Lung (tissue), 12 donors: ENCODE data around the gene PPIP5K2. TPM values are rescaled to one million over a fixed set of nuclear protein-coding genes. Genes with fewer than 3 reads are reported as not detected.

ENCODE experiments used
- ATAC-seq: fragments of 200-7000 bp; cut with Tn5 transposase; one replicate; pipeline ENCODE4 v1.9.1; 2020; ENCODE audit warnings: moderate number of reproducible peaks; ENCODE audit not compliant: insufficient read depth, low FRiP score
- DNase-seq, 3 donors: peaks; one replicate each; pipeline ENCODE4 v3.0.0-alpha.2; 2013 to 2017
- H3K27ac ChIP-seq, 2 donors: one replicate each; pipeline ENCODE4 v1.5.1; 2013; ENCODE audit warnings: mild to moderate bottlenecking in 2 of 2, moderate library complexity in 2 of 2, control low read depth in 1 of 2, inconsistent platforms in 1 of 2, low read depth in 1 of 2, low read length in 1 of 2
- H3K27me3 ChIP-seq, 3 donors: one replicate each; pipeline ENCODE4 v1.5.1; 2013; ENCODE audit warnings: low read length in 2 of 3; ENCODE audit not compliant: control insufficient read depth in 3 of 3, insufficient read depth in 3 of 3
- H3K36me3 ChIP-seq, 4 donors: one replicate each; pipeline ENCODE4 v1.5.1; 2013; ENCODE audit warnings: low read length in 4 of 4, mild to moderate bottlenecking in 1 of 4, moderate library complexity in 1 of 4; ENCODE audit not compliant: control insufficient read depth in 4 of 4, insufficient read depth in 4 of 4
- H3K4me1 ChIP-seq, 5 donors: one replicate each; pipeline ENCODE4 v1.5.1; 2013; ENCODE audit warnings: low read length in 5 of 5, mild to moderate bottlenecking in 2 of 5, moderate library complexity in 1 of 5; ENCODE audit not compliant: control insufficient read depth in 5 of 5, insufficient read depth in 5 of 5
- H3K4me3 ChIP-seq: one replicate; pipeline ENCODE4 v1.5.1; 2013; ENCODE audit warnings: mild to moderate bottlenecking, control low read depth, moderate library complexity
- H3K9ac ChIP-seq, 2 donors: one replicate each; pipeline ENCODE4 v1.5.1; 2013; ENCODE audit warnings: low read length in 2 of 2, control low read depth in 1 of 2; ENCODE audit not compliant: insufficient read depth in 1 of 2
- H3K9me3 ChIP-seq, 4 donors: one replicate each; pipeline ENCODE4 v1.5.1; 2013; ENCODE audit warnings: low read length in 3 of 4, mild to moderate bottlenecking in 1 of 4, moderate library complexity in 1 of 4; ENCODE audit not compliant: control insufficient read depth in 4 of 4, insufficient read depth in 3 of 4
- CTCF ChIP-seq: IDR thresholded peaks from 2 replicates; pipeline ENCODE4 v1.5.1; 2012; ENCODE audit warnings: mild to moderate bottlenecking; ENCODE audit errors: control extremely low read depth, extremely low read depth
- WGBS, 2 donors: extraction: QIAGEN DNeasy Blood & Tissue Kit; methylation state at CpG; one replicate each; pipeline ENCODE4 v1.1.7; 2013; 5-methylcytosine and 5-hydroxymethylcytosine counted together
- polyA plus RNA-seq, 2 donors: library from polyadenylated mRNA; stranded (reverse); fragments of 200-250 nt; gene quantifications; one replicate each; pipeline ENCODE4 v1.2.1, GENCODE V29; 2013
- total RNA-seq, 2 donors: library from RNA; depleted of rRNA in 1 of 2; stranded (reverse); fragments of >200 nt in 1 of 2; gene quantifications; one replicate each; pipeline ENCODE4 v1.2.1, GENCODE V29; 2014 to 2021
- donor health status: control.
- donor health status: control.
- donor health status: Bipolar disorder and iron deficiency.
- donor health status: healthy.
- donor health status: DM: yes; HTN: yes; CAD: no.

PPIP5K2 gene
- total and polyA plus RNA-seq, 4 donors, result 15.4 to 109 (median 33.5) TPM

- Histone ChIP-seq H3K27me3 (no peaks in the 10 kb centered on the region), H3K9ac (no peak overlapping the region), H3K9me3 (no peaks in the 10 kb centered on the region), H3K36me3 (peaks cover 0 to 5% (median 2%) of the 10 kb centered on the region in 4 donors), H3K27ac (no peak overlapping the region), H3K4me1 (no peaks in the 10 kb centered on the region), H3K4me3 (no peak overlapping the region)
- DNase-seq, result no peak
- no peak for TF ChIP-seq CTCF
- no peak for ATAC-seq
These were observed 25.1 kb downstream of the PPIP5K2 start for GRCh38 chr5:103145196-103145595.

GRCh38 chr5:103148213-103148612 is 28.1 kb downstream of the PPIP5K2 start:
- DNase-seq, result no peak
- TF ChIP-seq CTCF, result no peak
- Histone ChIP-seq H3K27ac (no peak overlapping the region), H3K9ac (no peak overlapping the region), H3K9me3 (no peaks in the 10 kb centered on the region), H3K36me3 (peaks cover 0 to 7% (median 5%) of the 10 kb centered on the region in 4 donors), H3K27me3 (no peaks in the 10 kb centered on the region), H3K4me1 (no peaks in the 10 kb centered on the region), H3K4me3 (no peak overlapping the region)
- no peak for ATAC-seq
- 91 to 97% methylated on average over 1 of the region's 1 CpG for WGBS, 2 donors

GRCh38 chr5:103151156-103151555 is 31.1 kb downstream of the PPIP5K2 start:
- H3K9me3 ChIP-seq, result no peaks in the 10 kb centered on the region
- no peaks in the 10 kb centered on the region for H3K4me1 ChIP-seq
- no peak overlapping the region for H3K9ac ChIP-seq
- WGBS, 2 donors, result 91 to 100% methylated on average over 1 of the region's 1 CpG
- peaks cover 2 to 11% (median 5%) of the 10 kb centered on the region in 4 donors for H3K36me3 ChIP-seq
- H3K27me3 ChIP-seq, result no peaks in the 10 kb centered on the region
- H3K27ac ChIP-seq, result no peak overlapping the region
- TF ChIP-seq CTCF, result no peak
- ATAC-seq (no peak), DNase-seq (no peak)
- no peak overlapping the region for H3K4me3 ChIP-seq

GRCh38 chr5:103166706-103167105 is 46.6 kb downstream of the PPIP5K2 start:
- Histone ChIP-seq H3K27ac (no peak overlapping the region), H3K9me3 (no peaks in the 10 kb centered on the region), H3K9ac (no peak overlapping the region), H3K27me3 (no peaks in the 10 kb centered on the region), H3K4me1 (no peaks in the 10 kb centered on the region), H3K4me3 (no peak overlapping the region), H3K36me3 (peaks cover 2 to 17% (median 10%) of the 10 kb centered on the region in 4 donors)
- DNase-seq, result no peak
- ATAC-seq, result no peak
- TF ChIP-seq CTCF, result no peak
